IMR-90 (cell line): ENCODE results near the gene TAS2R3. TPM values are rescaled to one million over a fixed set of nuclear protein-coding genes. Genes with fewer than 3 reads are reported as not detected.

ENCODE experiments used
- ATAC-seq: fragments of 200-7000 bp; cut with Tn5 transposase; 2 replicates; pipeline ENCODE4 v1.9.1; 2020; ENCODE audit warnings: low read depth, mild to moderate bottlenecking, moderate library complexity
- BruUV-seq: library from RNA; stranded (reverse); fragments of 400-500 nt; replicated peaks from 2 replicates; lab custom pipeline; 2021; lab: Mats Ljungman, UMichigan
- CTCF ChIA-PET: fragments of 300-600 bp; formaldehyde crosslinking; extraction: SDS; loops from one replicate; lab custom pipeline; 2021; ENCODE audit warnings: antibody characterized with exemption; lab: Yijun Ruan, JAX
- POLR2A ChIA-PET: fragments of 300-600 bp; sonication (Branson Sonifier 250); formaldehyde crosslinking; loops from one replicate; lab custom pipeline; 2022; ENCODE audit warnings: antibody characterized with exemption; ENCODE audit not compliant: unreplicated experiment; lab: Charles Lee
- DNase-seq: peaks from one replicate; pipeline ENCODE4 v3.0.0; 2013
- H2AFZ ChIP-seq: replicated peaks from 2 replicates; pipeline ENCODE3; 2013; ENCODE audit warnings: low read length, mild to moderate bottlenecking; ENCODE audit not compliant: poor library complexity
- H2AK5ac ChIP-seq: 2 replicates; pipeline ENCODE4 v1.6.1; 2013; ENCODE audit warnings: low read depth, low read length, inconsistent platforms
- H2AK9ac ChIP-seq: replicated peaks from 2 replicates; pipeline ENCODE3; 2013; ENCODE audit warnings: mild to moderate bottlenecking, low read depth, low read length, moderate library complexity; ENCODE audit not compliant: poor library complexity
- H2BK120ac ChIP-seq: 2 replicates; pipeline ENCODE4 v1.6.1; 2013; ENCODE audit warnings: low read depth, low read length, inconsistent platforms
- H2BK15ac ChIP-seq: 3 replicates; pipeline ENCODE4 v1.6.1; 2013; ENCODE audit warnings: low read depth, low read length, inconsistent platforms
- H2BK20ac ChIP-seq: 2 replicates; pipeline ENCODE4 v1.6.1; 2013; ENCODE audit warnings: low read depth, mild to moderate bottlenecking, inconsistent platforms, low read length, moderate library complexity
- H2BK5ac ChIP-seq: 2 replicates; pipeline ENCODE4 v1.6.1; 2013; ENCODE audit warnings: mild to moderate bottlenecking, low read depth, low read length, inconsistent platforms; ENCODE audit not compliant: poor library complexity, severe bottlenecking
- H3K14ac ChIP-seq: replicated peaks from 2 replicates; pipeline ENCODE4 v1.6.1; 2013; ENCODE audit warnings: low read depth, low read length, inconsistent platforms
- H3K18ac ChIP-seq: 2 replicates; pipeline ENCODE4 v1.6.1; 2013; ENCODE audit warnings: low read depth, low read length, control low read depth
- H3K23ac ChIP-seq: 2 replicates; pipeline ENCODE4 v1.6.1; 2013; ENCODE audit warnings: low read depth, low read length, inconsistent platforms
- H3K27ac ChIP-seq: 2 replicates; pipeline ENCODE4 v1.5.1; 2013; ENCODE audit warnings: mild to moderate bottlenecking, control low read depth, low read length; ENCODE audit not compliant: insufficient read depth
- H3K27me3 ChIP-seq: 2 replicates; pipeline ENCODE4 v1.6.1; 2013; ENCODE audit warnings: low read length; ENCODE audit not compliant: control insufficient read depth, insufficient read depth
- H3K36me3 ChIP-seq: 2 replicates; pipeline ENCODE4 v1.6.1; 2013; ENCODE audit warnings: low read length, mixed read lengths; ENCODE audit not compliant: control insufficient read depth, insufficient read depth
- H3K4ac ChIP-seq: 2 replicates; pipeline ENCODE4 v1.6.1; 2013; ENCODE audit warnings: low read depth, low read length, inconsistent platforms
- H3K4me1 ChIP-seq: 2 replicates; pipeline ENCODE4 v1.6.1; 2013; ENCODE audit warnings: low read length, mixed read lengths; ENCODE audit not compliant: control insufficient read depth, insufficient read depth
- H3K4me2 ChIP-seq: 2 replicates; pipeline ENCODE4 v1.6.1; 2013; ENCODE audit warnings: low read depth, mild to moderate bottlenecking, control low read depth, low read length, moderate library complexity
- H3K4me3 ChIP-seq: 2 replicates; pipeline ENCODE4 v1.5.1; 2013; ENCODE audit warnings: low read depth, mild to moderate bottlenecking, control low read depth, low read length, moderate library complexity; ENCODE audit not compliant: insufficient read depth
- H3K56ac ChIP-seq: 2 replicates; pipeline ENCODE4 v1.6.1; 2013; ENCODE audit warnings: low read length, inconsistent platforms; ENCODE audit not compliant: insufficient read depth; ENCODE audit errors: extremely low read depth
- H3K79me1 ChIP-seq, 2 experiments: 2 replicates each; pipeline ENCODE4 v1.6.1; 2013; ENCODE audit warnings: low read length in 2 of 2, inconsistent platforms in 1 of 2, low read depth in 1 of 2
- H3K9ac ChIP-seq: 2 replicates; pipeline ENCODE4 v1.6.1; 2013; ENCODE audit warnings: low read depth, low read length, control low read depth
- H3K9me1 ChIP-seq: 2 replicates; pipeline ENCODE4 v1.6.1; 2013; ENCODE audit warnings: low read length, inconsistent platforms; ENCODE audit not compliant: insufficient read depth
- H3K9me3 ChIP-seq: 2 replicates; pipeline ENCODE4 v1.6.1; 2013; ENCODE audit warnings: low read length; ENCODE audit not compliant: control insufficient read depth, insufficient read depth
- H4K20me1 ChIP-seq: 2 replicates; pipeline ENCODE4 v1.6.1; 2013; ENCODE audit warnings: low read length, inconsistent platforms; ENCODE audit not compliant: insufficient read depth
- H4K5ac ChIP-seq: 2 replicates; pipeline ENCODE4 v1.6.1; 2013; ENCODE audit warnings: mild to moderate bottlenecking, low read depth, low read length, control low read depth
- H4K8ac ChIP-seq, 2 experiments: 2 replicates each; pipeline ENCODE4 v1.6.1; 2013; ENCODE audit warnings: low read depth in 2 of 2, low read length in 2 of 2, control low read depth in 1 of 2, inconsistent platforms in 1 of 2
- H4K91ac ChIP-seq: 2 replicates; pipeline ENCODE4 v1.6.1; 2013; ENCODE audit warnings: low read depth, low read length, inconsistent platforms; ENCODE audit not compliant: insufficient read depth
- CHD1 ChIP-seq: IDR thresholded peaks from 2 replicates; pipeline ENCODE4 v1.6.1; 2012; ENCODE audit warnings: low read depth, low read length, improper control_type of control experiment
- WGBS, 2 experiments: methylation state at CpG; one replicate each; pipeline versions ENCODE4 v1.1.5 to v1.1.7; 2013; ENCODE audit warnings: missing lambda C conversion rate in 2 of 2; ENCODE audit not compliant: insufficient read length in 1 of 2; ENCODE audit errors: extremely low coverage in 2 of 2; 5-methylcytosine and 5-hydroxymethylcytosine counted together
- dilution Hi-C: fragments of 300-500 bp; cut with HindIII; formaldehyde crosslinking; loops from one replicate; pipeline ENCODE4 v1.14.3; 2018; ENCODE audit warnings: low sequenced_read_pairs; ENCODE audit not compliant: unreplicated experiment
- in situ Hi-C: fragments of 300-500 bp; cut with MboI; formaldehyde crosslinking; loops from 3 replicates; pipeline ENCODE4 v1.14.3; 2019; ENCODE audit warnings: low sequenced_read_pairs, inconsistent platforms, mixed read lengths
- intact Hi-C: fragments of 100-400 bp; cut with micrococcal nuclease; formaldehyde crosslinking; loops from 2 replicates; pipeline ENCODE4 v1.10.0; 2022
- polyA plus RNA-seq, 3 experiments: library from polyadenylated mRNA; depleted of rRNA; stranded (reverse); fragments of >200 nt; gene quantifications; 2 replicates each; pipeline ENCODE4 v1.2.3, GENCODE V29; 2012; ENCODE audit warnings: low replicate concordance in 1 of 3
- total RNA-seq: library from RNA; depleted of rRNA; stranded (reverse); fragments of >200 nt; gene quantifications from 2 replicates; pipeline ENCODE4 v1.2.3, GENCODE V29; 2012
- TF ChIP-seq, protein P1 (sequence below): conservative IDR thresholded peaks from 2 replicates; pipeline ENCODE4 v1.5.1; 2012; ENCODE audit warnings: mild to moderate bottlenecking, low read depth, low read length, improper control_type of control experiment

Gene TAS2R3
- total and polyA plus RNA-seq, 2 of the 4 experiments (the other 2 are of a cell fraction), result 0.72 TPM; not detected in 1

DNA sequence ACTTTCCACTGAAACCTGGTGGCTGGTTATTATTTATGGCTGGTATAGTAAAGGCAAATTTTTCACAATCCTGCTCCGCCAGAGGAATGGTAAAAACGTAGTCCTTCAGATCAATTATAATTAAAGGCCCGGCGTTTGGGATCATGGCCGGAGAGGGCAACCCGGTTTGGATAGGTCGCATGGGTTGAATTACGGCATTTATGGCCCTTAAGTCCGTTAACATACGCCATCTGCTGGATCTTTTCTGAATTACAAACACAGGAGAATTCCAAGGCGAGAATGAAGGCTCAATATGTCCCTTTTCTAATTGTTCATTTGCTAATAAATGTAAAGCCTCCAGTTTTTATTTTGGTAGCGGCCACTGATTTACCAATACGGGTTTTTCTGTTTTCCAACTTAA is 11.3 kb upstream of the TAS2R3 start:
- Histone ChIP-seq H3K27me3 (no peaks in the 10 kb centered on the region), H4K8ac (no peak overlapping the region), H3K4me2 (no peak overlapping the region), H3K9ac (no peak overlapping the region), H3K56ac (no peak overlapping the region), H2BK20ac (no peak overlapping the region), H3K79me1 (no peaks in the 10 kb centered on the region), H3K4ac (no peak overlapping the region), H4K91ac (no peak overlapping the region), H3K4me1 (no peaks in the 10 kb centered on the region), H2AK5ac (no peak overlapping the region), H2BK120ac (no peak overlapping the region), H4K5ac (no peak overlapping the region), H3K14ac (no peak overlapping the region), H2BK15ac (no peak overlapping the region), H3K36me3 (peaks cover 44% of the 10 kb centered on the region), H2AK9ac (no peak overlapping the region), H2AFZ (no peak overlapping the region), H3K23ac (no peak overlapping the region), H3K4me3 (no peak overlapping the region), H3K9me1 (no peaks in the 10 kb centered on the region), H3K9me3 (peaks cover 15% of the 10 kb centered on the region), H3K18ac (no peak overlapping the region), H4K20me1 (no peaks in the 10 kb centered on the region), H3K27ac (no peak overlapping the region), H2BK5ac (no peak overlapping the region)
- dilution Hi-C loops, result no loop called here
- no TSS peak for BruUV-seq
- no peak for ATAC-seq
- DNase-seq, result no peak
- CTCF ChIA-PET, result interaction anchor here (0.6 kb wide), 1 partner anchor 684 kb away, joined by 4 read pairs; no protein-coding TSS in a partner anchor
- POLR2A ChIA-PET, result no interaction called here
- TF ChIP-seq CHD1, result no peak
- TF ChIP-seq, protein P1, sequence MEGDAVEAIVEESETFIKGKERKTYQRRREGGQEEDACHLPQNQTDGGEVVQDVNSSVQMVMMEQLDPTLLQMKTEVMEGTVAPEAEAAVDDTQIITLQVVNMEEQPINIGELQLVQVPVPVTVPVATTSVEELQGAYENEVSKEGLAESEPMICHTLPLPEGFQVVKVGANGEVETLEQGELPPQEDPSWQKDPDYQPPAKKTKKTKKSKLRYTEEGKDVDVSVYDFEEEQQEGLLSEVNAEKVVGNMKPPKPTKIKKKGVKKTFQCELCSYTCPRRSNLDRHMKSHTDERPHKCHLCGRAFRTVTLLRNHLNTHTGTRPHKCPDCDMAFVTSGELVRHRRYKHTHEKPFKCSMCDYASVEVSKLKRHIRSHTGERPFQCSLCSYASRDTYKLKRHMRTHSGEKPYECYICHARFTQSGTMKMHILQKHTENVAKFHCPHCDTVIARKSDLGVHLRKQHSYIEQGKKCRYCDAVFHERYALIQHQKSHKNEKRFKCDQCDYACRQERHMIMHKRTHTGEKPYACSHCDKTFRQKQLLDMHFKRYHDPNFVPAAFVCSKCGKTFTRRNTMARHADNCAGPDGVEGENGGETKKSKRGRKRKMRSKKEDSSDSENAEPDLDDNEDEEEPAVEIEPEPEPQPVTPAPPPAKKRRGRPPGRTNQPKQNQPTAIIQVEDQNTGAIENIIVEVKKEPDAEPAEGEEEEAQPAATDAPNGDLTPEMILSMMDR, result peak; percentile 6; the same call in 1 of the 2 replicates
- in situ Hi-C loops, result no loop called here
- WGBS, 2 experiments, result 90% methylated on average over 2 of the region's 13 CpGs; no CpG with 5 or more reads in 1 of the 2 experiments
- intact Hi-C loops, result no loop called here
